ENCODE data around the gene MEIS2. TPM values are rescaled to one million over a fixed set of nuclear protein-coding genes. Genes with fewer than 3 reads are reported as not detected.

MEIS2 gene
- total and polyA plus RNA-seq, 2 experiments from 2014 or later, result 0.27 TPM; not detected in 1

GRCh38 chr15:37020852-37021251 is 79.5 kb downstream of the MEIS2 start (continued):
- no peak for TF ChIP-seq CTCF (conservative IDR thresholded peaks at IDR 0.05; ENCODE audit: low read depth in 2 of 2)
- TF ChIP-seq CREB1 (CRISPR knock-in tag; IDR thresholded peaks at IDR 0.05; ENCODE audit: low read depth), result no peak

GRCh38 chr15:37019479-37020433 is 80.6 kb downstream of the MEIS2 start:
- no peaks in the 10 kb centered on the region for H4K20me1 ChIP-seq (replicated peaks; ENCODE audit: insufficient read depth)
- peaks cover 2% of the 10 kb centered on the region; the same call in 1 of the 3 replicates for H3K9me3 Mint-ChIP-seq
- peaks cover 16% of the 10 kb centered on the region for H3K4me1 Mint-ChIP-seq
- H3K27me3 ChIP-seq (ENCODE audit: insufficient read depth), result no peaks in the 10 kb centered on the region
- no peak overlapping the region for H3K4me3 Mint-ChIP-seq
- ATAC-seq (no peak), DNase-seq (ENCODE audit: low spot score) (no peak)
- no peaks in the 10 kb centered on the region for H3K36me3 Mint-ChIP-seq (ENCODE audit: low read depth)
- H3F3A ChIP-seq (replicated peaks; ENCODE audit: low read depth), result no peaks in the 10 kb centered on the region
- H3K36me3 ChIP-seq (ENCODE audit: insufficient read depth), result no peaks in the 10 kb centered on the region
- H3K4me1 ChIP-seq (ENCODE audit: insufficient read depth), result peaks cover 10% of the 10 kb centered on the region
- no peak overlapping the region for H3K4me2 ChIP-seq
- H2AFZ ChIP-seq, result peak overlapping the region; percentile 89
- H3K9me2 ChIP-seq (ENCODE audit: insufficient read depth), result no peaks in the 10 kb centered on the region
- no peak overlapping the region for H3K4me3 ChIP-seq
- no peak overlapping the region for H3K27ac Mint-ChIP-seq
- H3K27ac ChIP-seq (ENCODE audit: low read depth), result no peak overlapping the region
- no peaks in the 10 kb centered on the region for H3K27me3 Mint-ChIP-seq (ENCODE audit: insufficient read depth, low read depth, poor library complexity)
- H3K79me2 ChIP-seq (replicated peaks; ENCODE audit: insufficient read depth), result no peaks in the 10 kb centered on the region
- TF ChIP-seq NANOG (IDR thresholded peaks at IDR 0.05; ENCODE audit: borderline replicate concordance) (no peak), EZH2phosphoT487 (IDR thresholded peaks at IDR 0.05; ENCODE audit: unreplicated experiment) (no peak), JUNB (IDR thresholded peaks at IDR 0.05; ENCODE audit: unreplicated experiment) (no peak), ZNF462 (CRISPR knock-in tag; IDR thresholded peaks at IDR 0.05) (no peak), ZNF114 (CRISPR knock-in tag; IDR thresholded peaks at IDR 0.05) (no peak), CREB1 (CRISPR knock-in tag; IDR thresholded peaks at IDR 0.05; ENCODE audit: low read depth) (no peak), CTCF (conservative IDR thresholded peaks at IDR 0.05; ENCODE audit: low read depth in 2 of 2) (no peak), ETS1 (IDR thresholded peaks at IDR 0.05) (no peak), STAT1 (IDR thresholded peaks at IDR 0.05; ENCODE audit: unreplicated experiment) (no peak), POLR2AphosphoS5 (IDR thresholded peaks at IDR 0.05; ENCODE audit: low read depth) (no peak)
